Activated CD8-positive, alpha-beta T cell treated with anti-CD3 and anti-CD28 coated beads, Interleukin-2, amount 10 ng/mL, durations not matched to agents 7 days and 5 days (primary cell): ENCODE results near the gene KRT77. TPM values are rescaled to one million over a fixed set of nuclear protein-coding genes. Genes with fewer than 3 reads are reported as not detected.
"Not testable (repeated sequence)": the region's sequence is repeated elsewhere in the genome, so short reads cannot be mapped to it uniquely, and the experiment has no call there.

ENCODE experiments used
- ATAC-seq: fragments of 150-1000 bp; cut with Tn5 transposase; one replicate; pipeline ENCODE4 v1.10.0; 2021; ENCODE audit warnings: moderate library complexity
- CTCF ChIA-PET: fragments of 350-600 bp; sonication (Branson Sonifier 250); formaldehyde crosslinking; loops from one replicate; lab custom pipeline; 2021; ENCODE audit warnings: antibody characterized with exemption; lab: Charles Lee
- POLR2A ChIA-PET: fragments of 350-600 bp; sonication (Branson Sonifier 250); formaldehyde crosslinking; loops from one replicate; lab custom pipeline; 2021; ENCODE audit warnings: antibody characterized with exemption; lab: Charles Lee
- DNase-seq: peaks from one replicate; pipeline ENCODE4 v3.0.0-alpha.2; 2020
- H3K27ac Mint-ChIP-seq: one replicate; pipeline ENCODE4 v1.8.0; 2021; ENCODE audit warnings: mild to moderate bottlenecking, mixed read lengths
- H3K27me3 Mint-ChIP-seq: one replicate; pipeline ENCODE4 v1.8.0; 2021; ENCODE audit warnings: low read depth, mixed read lengths
- H3K36me3 Mint-ChIP-seq: one replicate; pipeline ENCODE4 v1.8.0; 2021; ENCODE audit warnings: low read depth, mixed read lengths
- H3K4me1 Mint-ChIP-seq: one replicate; pipeline ENCODE4 v1.8.0; 2021; ENCODE audit warnings: low read depth, mixed read lengths
- H3K4me3 Mint-ChIP-seq: one replicate; pipeline ENCODE4 v1.8.0; 2021; ENCODE audit warnings: mild to moderate bottlenecking, mixed read lengths
- H3K9me3 Mint-ChIP-seq: one replicate; pipeline ENCODE4 v1.8.0; 2022; ENCODE audit warnings: mixed read lengths; ENCODE audit not compliant: insufficient read depth
- total RNA-seq, 2 experiments: library from RNA; stranded (reverse); gene quantifications; one replicate each; pipeline ENCODE4 v1.2.3, GENCODE V29; 2021

The KRT77 gene
- total RNA-seq, 2 experiments from 2014 or later = not detected

GRCh38 chr12:52721838-52722470, 18.6 kb upstream of the KRT77 start:
- H3K27me3 Mint-ChIP-seq = peaks cover 13% of the 10 kb centered on the region
- DNase-seq (no peak), ATAC-seq (no peak)
- ChIA-PET CTCF (interaction anchor here (1.4 to 3.0 kb wide), 2 partner anchors 29 to 158 kb away, joined by 3 to 9 read pairs; no protein-coding TSS in a partner anchor), POLR2A (no interaction called here)
- peaks cover 2% of the 10 kb centered on the region for H3K4me1 Mint-ChIP-seq
- H3K27ac Mint-ChIP-seq = no peak overlapping the region
- no peaks in the 10 kb centered on the region for H3K36me3 Mint-ChIP-seq
- H3K4me3 Mint-ChIP-seq = no peak overlapping the region
- H3K9me3 Mint-ChIP-seq = no peaks in the 10 kb centered on the region

GRCh38 chr12:52720365-52720886, 17.1 kb upstream of the KRT77 start:
- CTCF ChIA-PET = interaction anchor here (3.0 kb wide), 1 partner anchor 160 kb away, joined by 9 read pairs; no protein-coding TSS in a partner anchor
- no peak overlapping the region for H3K27ac Mint-ChIP-seq
- H3K36me3 Mint-ChIP-seq = no peaks in the 10 kb centered on the region
- POLR2A ChIA-PET = no interaction called here
- peaks cover 20% of the 10 kb centered on the region for H3K27me3 Mint-ChIP-seq
- no peak overlapping the region for H3K4me3 Mint-ChIP-seq
- DNase-seq (no peak), ATAC-seq (no peak)
- peaks cover 2% of the 10 kb centered on the region for H3K4me1 Mint-ChIP-seq
- no peaks in the 10 kb centered on the region for H3K9me3 Mint-ChIP-seq

DNA sequence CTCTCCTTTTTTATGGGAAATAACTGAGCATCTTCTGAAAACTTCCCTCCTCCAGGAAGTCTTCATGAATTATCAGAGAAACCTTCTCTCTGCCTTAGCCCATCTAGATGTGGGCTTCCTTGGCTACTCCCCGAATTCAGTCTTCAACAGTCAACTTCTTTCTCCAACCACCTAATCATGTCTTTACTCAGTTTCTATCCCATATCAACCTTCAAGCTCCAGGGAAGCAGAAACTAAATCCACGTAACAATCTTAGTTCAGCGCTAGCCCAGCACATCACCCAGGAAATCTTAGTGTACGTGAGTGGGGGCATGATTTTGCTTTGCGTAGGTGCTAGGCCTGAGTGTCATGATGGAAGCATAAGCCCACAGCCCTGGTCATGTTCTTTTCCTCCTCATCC, 12.7 kb upstream of the KRT77 start:
- Mint-ChIP-seq H3K4me3 (no peak overlapping the region), H3K36me3 (no peaks in the 10 kb centered on the region), H3K9me3 (no peaks in the 10 kb centered on the region), H3K27me3 (peaks cover 52% of the 10 kb centered on the region), H3K4me1 (peaks cover 12% of the 10 kb centered on the region), H3K27ac (no peak overlapping the region)
- CTCF ChIA-PET = interaction anchor here (1.0 kb wide), 1 partner anchor 133 kb away, joined by 3 read pairs; no protein-coding TSS in a partner anchor
- POLR2A ChIA-PET = no interaction called here
- ATAC-seq = no peak
- DNase-seq = no peak

DNA sequence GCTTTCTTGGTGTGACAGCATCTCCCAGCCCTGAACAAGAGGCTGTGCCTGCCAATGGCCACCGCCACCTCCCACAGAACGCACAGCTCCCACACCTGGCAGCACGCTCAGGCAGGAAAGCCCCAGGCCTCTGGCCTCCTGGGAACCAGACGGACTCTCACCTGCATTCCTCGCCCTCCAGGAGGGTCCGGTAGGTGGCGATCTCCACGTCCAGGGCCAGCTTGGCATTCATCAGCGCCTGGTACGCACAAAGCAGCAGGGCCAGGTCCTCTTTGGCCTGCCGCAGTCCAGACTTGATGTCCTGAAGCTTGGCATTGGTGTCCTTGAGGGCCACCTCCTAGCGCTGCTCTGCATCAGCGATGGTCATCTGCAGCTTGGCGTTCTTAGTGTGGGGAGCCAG, 12.1 kb upstream of the KRT77 start:
- ATAC-seq (no peak), DNase-seq (no peak)
- CTCF ChIA-PET = interaction anchor here (1.9 kb wide), 1 partner anchor 169 kb away, joined by 6 read pairs; no protein-coding TSS in a partner anchor
- H3K4me1 Mint-ChIP-seq = peaks cover 12% of the 10 kb centered on the region
- H3K4me3 Mint-ChIP-seq = no peak overlapping the region
- POLR2A ChIA-PET = no interaction called here
- no peaks in the 10 kb centered on the region for H3K36me3 Mint-ChIP-seq
- no peak overlapping the region for H3K27ac Mint-ChIP-seq
- H3K9me3 Mint-ChIP-seq = no peaks in the 10 kb centered on the region
- peaks cover 52% of the 10 kb centered on the region for H3K27me3 Mint-ChIP-seq

- Mint-ChIP-seq H3K36me3 (no peaks in the 10 kb centered on the region), H3K27me3 (peaks cover 50% of the 10 kb centered on the region), H3K4me3 (peak overlapping the region; percentile 23), H3K4me1 (peaks cover 10% of the 10 kb centered on the region), H3K27ac (no peak overlapping the region), H3K9me3 (no peaks in the 10 kb centered on the region)
- ChIA-PET POLR2A (no interaction called here), CTCF (interaction anchor here (0.7 to 2.2 kb wide), 4 partner anchors 129 to 170 kb away, joined by 3 to 6 read pairs (median 4); no protein-coding TSS in a partner anchor)
- ATAC-seq = no peak
- DNase-seq = no peak
Observed at GRCh38 chr12:52714887-52715281, 11.6 kb upstream of the KRT77 start.

GRCh38 chr12:52713960-52714886, 10.9 kb upstream of the KRT77 start:
- ATAC-seq = peak; percentile 53
- Mint-ChIP-seq H3K4me3 (peak overlapping the region; percentile 23), H3K9me3 (no peaks in the 10 kb centered on the region), H3K27me3 (peaks cover 50% of the 10 kb centered on the region), H3K4me1 (peaks cover 10% of the 10 kb centered on the region), H3K36me3 (no peaks in the 10 kb centered on the region), H3K27ac (no peak overlapping the region)
- no peak for DNase-seq
- ChIA-PET POLR2A (no interaction called here), CTCF (interaction anchor here (0.7 to 2.2 kb wide), 5 partner anchors 99 to 171 kb away, joined by 3 to 6 read pairs (median 4); partner anchors contain the start of gene KRT4)

DNA sequence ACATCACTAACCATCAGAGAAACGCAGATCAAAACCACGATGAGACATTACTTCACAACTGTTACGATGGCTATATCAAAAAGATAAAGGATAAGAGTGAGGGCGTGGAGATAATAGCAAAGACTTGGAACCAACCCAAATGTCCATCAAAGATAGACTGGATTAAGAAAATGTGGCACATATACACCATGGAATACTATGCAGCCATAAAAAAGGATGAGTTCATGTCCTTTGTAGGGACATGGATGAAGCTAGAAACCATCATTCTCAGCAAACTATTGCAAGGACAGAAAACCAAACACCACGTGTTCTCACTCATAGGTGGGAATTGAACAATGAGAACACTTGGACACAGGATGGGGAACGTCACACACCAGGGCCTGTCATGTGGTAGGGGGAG, 8.8 kb upstream of the KRT77 start:
- H3K27me3 Mint-ChIP-seq = peaks cover 47% of the 10 kb centered on the region

DNA sequence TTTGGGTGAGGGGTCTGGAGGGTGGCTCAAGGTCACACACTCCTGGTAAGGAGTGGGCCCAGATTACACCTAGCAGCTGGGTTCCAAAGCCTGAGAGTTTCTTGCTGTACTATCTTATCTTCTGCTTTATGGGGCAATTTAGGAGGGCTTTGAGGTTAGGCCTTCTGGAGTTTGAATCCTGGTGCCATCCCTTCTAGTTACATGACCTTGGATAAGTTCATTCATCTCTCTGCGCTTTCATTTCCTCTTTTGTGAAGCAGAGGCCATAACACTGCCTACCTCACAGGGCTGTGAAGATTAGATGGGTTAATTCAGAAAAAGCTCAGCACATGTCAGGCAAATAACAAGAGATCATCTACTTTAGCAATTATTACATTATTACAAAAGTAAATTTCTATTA, 7.4 kb upstream of the KRT77 start:
- Mint-ChIP-seq H3K36me3 (no peaks in the 10 kb centered on the region), H3K4me1 (peaks cover 10% of the 10 kb centered on the region), H3K9me3 (no peaks in the 10 kb centered on the region), H3K27ac (no peak overlapping the region), H3K4me3 (no peak overlapping the region), H3K27me3 (peaks cover 35% of the 10 kb centered on the region)
- ChIA-PET POLR2A (no interaction called here), CTCF (interaction anchor here (1.2 to 1.3 kb wide), 2 partner anchors 125 to 160 kb away, joined by 3 read pairs; no protein-coding TSS in a partner anchor)
- DNase-seq (no peak), ATAC-seq (no peak)

More for the DNA sequence above, 8.8 kb upstream of the KRT77 start:
- H3K36me3 Mint-ChIP-seq, H3K9me3 Mint-ChIP-seq, H3K4me1 Mint-ChIP-seq, DNase-seq, CTCF ChIA-PET, H3K4me3 Mint-ChIP-seq, POLR2A ChIA-PET, ATAC-seq, H3K27ac Mint-ChIP-seq: not testable (repeated sequence)

GRCh38 chr12:52708010-52708409, 4.7 kb upstream of the KRT77 start:
- POLR2A ChIA-PET = interaction anchor here (1.0 kb wide), 1 partner anchor 122 kb away, joined by 3 read pairs; no protein-coding TSS in a partner anchor
- DNase-seq (no peak), ATAC-seq (no peak)
- Mint-ChIP-seq H3K27me3 (peaks cover 18% of the 10 kb centered on the region), H3K4me3 (no peak overlapping the region), H3K9me3 (no peaks in the 10 kb centered on the region), H3K4me1 (no peaks in the 10 kb centered on the region), H3K36me3 (no peaks in the 10 kb centered on the region), H3K27ac (no peak overlapping the region)
- CTCF ChIA-PET = interaction anchor here (2.3 kb wide), 1 partner anchor 122 kb away, joined by 6 read pairs; no protein-coding TSS in a partner anchor

- no peak for ATAC-seq
- H3K9me3 Mint-ChIP-seq = no peaks in the 10 kb centered on the region
- no peaks in the 10 kb centered on the region for H3K4me1 Mint-ChIP-seq
- ChIA-PET CTCF (no interaction called here), POLR2A (no interaction called here)
- no peak for DNase-seq
- H3K27ac Mint-ChIP-seq = no peak overlapping the region
- no peaks in the 10 kb centered on the region for H3K36me3 Mint-ChIP-seq
- no peak overlapping the region for H3K4me3 Mint-ChIP-seq
- H3K27me3 Mint-ChIP-seq = peaks cover 13% of the 10 kb centered on the region
Observed at GRCh38 chr12:52704464-52704863, 1.1 kb upstream of the KRT77 start.

DNA sequence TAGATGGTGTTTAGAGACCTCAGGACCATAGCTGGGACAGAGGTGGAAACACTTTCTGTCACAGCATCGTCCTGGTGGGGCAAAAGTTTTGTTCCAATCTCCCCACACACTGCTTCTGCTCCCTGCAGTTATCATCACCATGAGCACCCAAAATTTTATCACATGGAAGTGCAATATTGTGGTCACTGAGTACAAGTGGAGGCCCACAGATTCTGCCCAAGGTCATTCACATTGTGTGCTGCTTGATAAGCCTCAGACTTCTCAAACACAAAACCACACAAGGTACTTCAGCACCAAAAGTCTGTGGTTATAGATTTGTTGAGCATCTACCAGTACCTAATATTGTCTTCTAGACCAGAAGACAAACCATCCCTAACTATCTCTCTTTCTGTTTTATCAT, 554 bp upstream of the KRT77 start:
- Mint-ChIP-seq H3K4me3 (no peak overlapping the region), H3K9me3 (no peaks in the 10 kb centered on the region), H3K27me3 (peaks cover 14% of the 10 kb centered on the region), H3K4me1 (no peaks in the 10 kb centered on the region), H3K27ac (no peak overlapping the region), H3K36me3 (no peaks in the 10 kb centered on the region)
- DNase-seq = no peak
- no peak for ATAC-seq
- ChIA-PET POLR2A (no interaction called here), CTCF (no interaction called here)
